GM12878 (cell line): Measurements from ENCODE around the gene CYSTM1. TPM values are rescaled to one million over a fixed set of nuclear protein-coding genes. Genes with fewer than 3 reads are reported as not detected.

Experiments used
- ATAC-seq: fragments of 200-7000 bp; cut with Tn5 transposase; 3 replicates; pipeline ENCODE4 v1.9.1; 2020; ENCODE audit warnings: mild to moderate bottlenecking, moderate library complexity
- BruUV-seq: library from RNA; stranded (reverse); fragments of 400-500 nt; replicated peaks from 2 replicates; lab custom pipeline; 2021; lab: Mats Ljungman, UMichigan
- CTCF ChIA-PET: fragments of 300-600 bp; sonication (Branson Sonifier 250); formaldehyde crosslinking; extraction: SDS; loops from one replicate; lab custom pipeline; 2021; ENCODE audit warnings: inconsistent platforms; lab: Yijun Ruan, JAX
- POLR2A ChIA-PET: fragments of 350-600 bp; formaldehyde crosslinking; extraction: SDS; loops from one replicate; lab custom pipeline; 2021; ENCODE audit warnings: inconsistent platforms; lab: Charles Lee
- RAD21 ChIA-PET: fragments of 300-600 bp; sonication (Branson Sonifier 250); formaldehyde crosslinking; loops from one replicate; lab custom pipeline; 2023; ENCODE audit warnings: antibody characterized with exemption; ENCODE audit not compliant: unreplicated experiment; lab: Charles Lee
- SMC1A ChIA-PET: fragments of 300-600 bp; sonication (Branson Sonifier 250); formaldehyde crosslinking; loops from one replicate; lab custom pipeline; 2023; ENCODE audit not compliant: unreplicated experiment, uncharacterized antibody; lab: Charles Lee
- DNase-seq: peaks from one replicate; pipeline ENCODE4 v3.0.0-alpha.2; 2011; ENCODE audit warnings: low read depth, low spot score
- FAIRE-seq: peaks from 3 replicates; lab custom pipeline; 2011; peaks lifted over from hg19 to GRCh38; lab: Jason Lieb, UNC
- H2AFZ ChIP-seq: 2 replicates; pipeline ENCODE4 v1.6.0; 2011; ENCODE audit warnings: low read depth, low read length, control low read depth; ENCODE audit not compliant: control insufficient read depth
- H3K27ac ChIP-seq: 2 replicates; pipeline ENCODE4 v1.5.1; 2011; ENCODE audit warnings: control low read depth; ENCODE audit not compliant: control insufficient read depth, insufficient read depth
- H3K27me3 ChIP-seq, 2 experiments: replicated peaks in 1 of 2; 2 replicates each; pipeline versions ENCODE4 v1.6.0 to v1.6.1; 2011; ENCODE audit warnings: low read length in 1 of 2; ENCODE audit not compliant: control insufficient read depth in 2 of 2, insufficient read depth in 2 of 2
- H3K36me3 ChIP-seq, 2 experiments: 2 replicates each; pipeline ENCODE4 v1.5.1; 2011; ENCODE audit warnings: low read length in 1 of 2; ENCODE audit not compliant: control insufficient read depth in 2 of 2, insufficient read depth in 2 of 2
- H3K4me1 ChIP-seq: 2 replicates; pipeline ENCODE4 v1.6.1; 2011; ENCODE audit warnings: mild to moderate bottlenecking, low read length, moderate library complexity, mixed read lengths; ENCODE audit not compliant: control insufficient read depth, insufficient read depth
- H3K4me2 ChIP-seq: 2 replicates; pipeline ENCODE4 v1.6.0; 2011; ENCODE audit warnings: control low read depth; ENCODE audit not compliant: control insufficient read depth, insufficient read depth
- H3K4me3 ChIP-seq: fragments of 200-600 bp; sonication (generic); 2 replicates; pipeline ENCODE4 v1.5.1; 2016
- H3K79me2 ChIP-seq: 2 replicates; pipeline ENCODE4 v1.6.0; 2011; ENCODE audit warnings: low read length; ENCODE audit not compliant: control insufficient read depth, insufficient read depth
- H3K9ac ChIP-seq: 2 replicates; pipeline ENCODE4 v1.8.0; 2011; ENCODE audit warnings: low read length, control low read depth, mixed read lengths; ENCODE audit not compliant: control insufficient read depth, insufficient read depth
- H3K9me3 ChIP-seq: replicated peaks from 3 replicates; pipeline ENCODE4 v1.5.1; 2011; ENCODE audit warnings: mild to moderate bottlenecking, low read length; ENCODE audit not compliant: control insufficient read depth, insufficient read depth
- H4K20me1 ChIP-seq: 2 replicates; pipeline ENCODE4 v1.6.0; 2011; ENCODE audit not compliant: control insufficient read depth, insufficient read depth
- BHLHE40 ChIP-seq, 2 experiments: fragments of 450-650 bp in 1 of 2; IDR thresholded peaks; 2 replicates each; pipeline ENCODE4 v1.6.1; 2011 to 2017; ENCODE audit warnings: low read depth in 2 of 2, borderline replicate concordance in 1 of 2, improper control_type of control experiment in 1 of 2, low read length in 1 of 2, mild to moderate bottlenecking in 1 of 2
- CREB1 ChIP-seq: IDR thresholded peaks from 2 replicates; pipeline ENCODE4 v1.6.1; 2012; ENCODE audit warnings: low read depth, mild to moderate bottlenecking, inconsistent platforms
- EED ChIP-seq: sonication (generic); IDR thresholded peaks from 2 replicates; pipeline ENCODE4 v1.6.1; 2016; ENCODE audit warnings: antibody characterized with exemption, low read depth
- ETV6 ChIP-seq, 2 experiments: fragments of 450-650 bp in 1 of 2; IDR thresholded peaks in 1 of 2; conservative IDR thresholded peaks in 1 of 2; 2 replicates each; pipeline ENCODE4 v1.6.1; 2014; ENCODE audit warnings: antibody characterized with exemption in 1 of 2, borderline replicate concordance in 1 of 2, low read depth in 1 of 2, mild to moderate bottlenecking in 1 of 2, moderate library complexity in 1 of 2
- IRF5 ChIP-seq: fragments of 450-650 bp; IDR thresholded peaks from 2 replicates; pipeline ENCODE4 v1.6.1; 2017; ENCODE audit warnings: borderline replicate concordance
- NFYA ChIP-seq: IDR thresholded peaks from 2 replicates; pipeline ENCODE4 v1.6.1; 2011; ENCODE audit warnings: low read depth, mild to moderate bottlenecking, low read length, improper control_type of control experiment, borderline replicate concordance
- PML ChIP-seq: IDR thresholded peaks from 2 replicates; pipeline ENCODE4 v1.6.1; 2012; ENCODE audit warnings: low read length, inconsistent platforms
- RBBP5 ChIP-seq: fragments of 200-600 bp; sonication (generic); conservative IDR thresholded peaks from 2 replicates; pipeline ENCODE4 v1.6.1; 2016
- RELB ChIP-seq: fragments of 450-650 bp; IDR thresholded peaks from 2 replicates; pipeline ENCODE4 v1.6.1; 2017; ENCODE audit warnings: low read depth, mild to moderate bottlenecking, moderate library complexity
- REST ChIP-seq: IDR thresholded peaks from 2 replicates; pipeline ENCODE4 v1.6.1; 2012; ENCODE audit warnings: mild to moderate bottlenecking, low read depth, low read length
- SKIL ChIP-seq: fragments of 450-650 bp; IDR thresholded peaks from 2 replicates; pipeline ENCODE4 v1.6.1; 2017; ENCODE audit warnings: mild to moderate bottlenecking, low read depth, inconsistent platforms; ENCODE audit not compliant: poor library complexity, severe bottlenecking
- SMAD1 ChIP-seq: fragments of 450-650 bp; IDR thresholded peaks from 2 replicates; pipeline ENCODE4 v1.6.1; 2018; ENCODE audit warnings: mild to moderate bottlenecking, low read depth; ENCODE audit not compliant: partially characterized antibody
- SMC3 ChIP-seq: IDR thresholded peaks from 2 replicates; pipeline ENCODE4 v1.6.1; 2011; ENCODE audit warnings: low read length, improper control_type of control experiment, borderline replicate concordance
- STAT3 ChIP-seq: IDR thresholded peaks from 2 replicates; pipeline ENCODE4 v1.6.1; 2011; ENCODE audit warnings: low read depth, low read length, improper control_type of control experiment
- ZNF207 ChIP-seq: fragments of 450-650 bp; IDR thresholded peaks from 2 replicates; pipeline ENCODE4 v1.6.1; 2014; ENCODE audit warnings: antibody characterized with exemption, mild to moderate bottlenecking, borderline replicate concordance
- ZZZ3 ChIP-seq: IDR thresholded peaks from 2 replicates; pipeline ENCODE4 v1.6.1; 2011; ENCODE audit warnings: low read depth; ENCODE audit not compliant: control insufficient read depth, insufficient read length
- WGBS: methylation state at CpG from one replicate; pipeline ENCODE4 v1.1.6; 2016; ENCODE audit warnings: low lambda C conversion rate; ENCODE audit not compliant: insufficient replicate concordance, insufficient coverage; ENCODE audit errors: missing lambda C conversion rate; 5-methylcytosine and 5-hydroxymethylcytosine counted together
- in situ Hi-C: fragments of 300-500 bp; cut with MboI; formaldehyde crosslinking; loops from 9 replicates; pipeline ENCODE4 v1.14.3; 2018; ENCODE audit warnings: mixed read lengths
- intact Hi-C: fragments of 100-400 bp; cut with micrococcal nuclease; formaldehyde crosslinking; loops from one replicate; pipeline ENCODE4 v1.14.2; 2022; ENCODE audit not compliant: unreplicated experiment
- polyA plus RNA-seq, 11 experiments: library from polyadenylated mRNA; depleted of rRNA in 4 of 11; unstranded in 6 of 11; stranded (reverse) in 5 of 11; fragments of >200 nt; fragmentation: Nextera tagmentation in 4 of 11; fragmentation: Illumina TruSeq in 1 of 11; extraction: Ambion mirVana in 4 of 11; extraction: Trizol in 1 of 11; gene quantifications; 1 replicate in 1 of 11; 2 replicates in 10 of 11; pipeline versions ENCODE4 v1.2.1 to v1.2.3, GENCODE V29; 2011 to 2016; ENCODE audit warnings: inconsistent platforms in 2 of 11, missing spikeins in 2 of 11, low read depth in 1 of 11
- total RNA-seq, 4 experiments: library from RNA; depleted of rRNA in 3 of 4; stranded (reverse); fragments of >200 nt in 3 of 4; fragmentation: Illumina TruSeq in 1 of 4; extraction: Trizol in 1 of 4; gene quantifications; 2 replicates each; pipeline versions ENCODE4 v1.2.1 to v1.2.3, GENCODE V29; 2013 to 2021

CYSTM1 gene
- total and polyA plus RNA-seq, 10 of the 15 experiments (the other 5 are each of a cell fraction or from before 2014, with no cell fraction given) = 52.7 to 261 (median 98.7) TPM

GRCh38 chr5:140148508-140148907 lies 26.5 kb upstream of the CYSTM1 start:
- ChIA-PET POLR2A (no interaction called here), CTCF (interaction anchor here (0.6 to 19.8 kb wide), 2 partner anchors 75 to 618 kb away, joined by 3 to 353 read pairs; no protein-coding TSS in a partner anchor), RAD21 (interaction anchor here (1.7 kb wide), 1 partner anchor 76 kb away, joined by 5 read pairs; no protein-coding TSS in a partner anchor), SMC1A (no interaction called here)
- Histone ChIP-seq H3K9me3 (no peaks in the 10 kb centered on the region), H4K20me1 (peaks cover 4% of the 10 kb centered on the region; the same call in 1 of the 2 replicates), H3K27ac (no peak overlapping the region), H3K4me1 (peaks cover 6% of the 10 kb centered on the region; the same call in 1 of the 2 replicates), H3K4me3 (no peak overlapping the region), H3K4me2 (no peak overlapping the region), H3K79me2 (no peaks in the 10 kb centered on the region), H3K27me3 (peaks cover 6% of the 10 kb centered on the region in 2 experiments; a peak in 3 of 4 replicates), H3K9ac (no peak overlapping the region), H2AFZ (no peak overlapping the region), H3K36me3 (no peaks in the 10 kb centered on the region)
- WGBS = 79% methylated on average over 5 of the region's 6 CpGs
- no TSS peak for BruUV-seq
- intact Hi-C loops = no loop called here
- ATAC-seq = no peak
- no peak for DNase-seq
- in situ Hi-C loops = no loop called here
- FAIRE-seq = no peak
- TF ChIP-seq RBBP5 (no peak), STAT3 (no peak), SMAD1 (no peak), ZNF207 (no peak), SKIL (no peak), IRF5 (no peak), BHLHE40 (IDR thresholded peaks at IDR 0.05; ENCODE audit: borderline replicate concordance in 1 of 2, low read depth in 2 of 2, low read length in 1 of 2) (no peak), PML (no peak), SMC3 (no peak), CREB1 (no peak), ZZZ3 (no peak), RELB (no peak), NFYA (no peak), REST (no peak), ETV6 (conservative IDR thresholded peaks at IDR 0.05 in 1 of 2, IDR thresholded peaks at IDR 0.05 in 1 of 2; ENCODE audit: borderline replicate concordance in 1 of 2, low read depth in 1 of 2) (no peak), EED (no peak)
